Esophagus muscularis mucosa (tissue), 4 donors: Measurements from ENCODE around the gene CPAMD8.

Experiments
- EP300 ChIP-seq: sonication (generic); formaldehyde crosslinking; IDR thresholded peaks from one replicate; pipeline ENCODE4 v1.6.1; 2017; ENCODE audit warnings: antibody characterized with exemption
- POLR2A ChIP-seq: fragments of 450-650 bp; IDR thresholded peaks from one replicate; pipeline ENCODE4 v1.6.1; 2017; ENCODE audit warnings: antibody characterized with exemption, moderate library complexity, mild to moderate bottlenecking, low read depth
- POLR2AphosphoS5 ChIP-seq, 2 donors: sonication (generic); formaldehyde crosslinking; IDR thresholded peaks; one replicate each; pipeline ENCODE4 v1.6.1; 2017; ENCODE audit warnings: antibody characterized with exemption in 2 of 2
- TF ChIP-seq, protein P1 (sequence below), 3 experiments: fragments of 200-600 bp in 2 of 3; fragments of 450-650 bp in 1 of 3; sonication (generic) in 2 of 3; IDR thresholded peaks; one replicate each; pipeline ENCODE4 v1.5.1; 2017 to 2019; ENCODE audit warnings: antibody characterized with exemption in 3 of 3, mild to moderate bottlenecking in 2 of 3, moderate library complexity in 1 of 3

DNA sequence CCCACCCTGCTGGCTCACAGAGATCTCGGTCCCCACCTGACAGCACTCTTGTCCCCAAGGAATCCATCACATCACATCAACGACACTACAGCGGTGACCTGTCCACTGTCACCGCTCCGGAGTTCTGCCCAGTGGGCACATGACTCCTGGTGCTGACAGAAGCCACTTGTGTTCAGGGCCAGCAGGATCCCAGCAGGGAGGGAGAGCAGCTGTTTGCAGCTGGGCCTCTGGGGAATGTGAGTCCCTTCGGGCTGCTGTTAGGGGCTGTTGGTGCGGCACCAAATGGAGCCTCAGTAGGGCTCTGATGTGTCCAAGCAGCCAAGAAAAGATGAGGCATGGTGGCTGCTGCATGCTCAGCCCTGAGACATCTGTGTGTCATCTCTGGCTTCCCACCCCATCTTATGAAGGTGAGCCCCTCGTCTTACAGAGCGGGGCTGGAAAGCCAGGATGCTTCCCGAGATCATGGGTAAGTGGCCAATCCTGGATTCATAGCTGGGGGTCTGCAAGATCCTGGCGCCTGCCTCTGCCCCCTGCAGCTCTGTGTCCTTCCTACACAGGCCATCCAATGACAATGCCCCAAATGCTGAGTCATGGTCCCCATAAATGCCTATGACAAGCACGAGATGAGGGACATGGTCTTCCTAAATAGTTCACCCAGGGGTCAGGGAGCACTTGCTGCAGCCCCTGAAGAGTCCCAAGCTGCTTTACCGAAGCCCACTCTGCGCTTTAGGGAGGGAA is 81.8 kb downstream of the CPAMD8 start:
- TF ChIP-seq EP300 (no peak), POLR2A (no peak), POLR2AphosphoS5 (IDR thresholded peaks at IDR 0.05) (no peak)
- TF ChIP-seq, protein P1, sequence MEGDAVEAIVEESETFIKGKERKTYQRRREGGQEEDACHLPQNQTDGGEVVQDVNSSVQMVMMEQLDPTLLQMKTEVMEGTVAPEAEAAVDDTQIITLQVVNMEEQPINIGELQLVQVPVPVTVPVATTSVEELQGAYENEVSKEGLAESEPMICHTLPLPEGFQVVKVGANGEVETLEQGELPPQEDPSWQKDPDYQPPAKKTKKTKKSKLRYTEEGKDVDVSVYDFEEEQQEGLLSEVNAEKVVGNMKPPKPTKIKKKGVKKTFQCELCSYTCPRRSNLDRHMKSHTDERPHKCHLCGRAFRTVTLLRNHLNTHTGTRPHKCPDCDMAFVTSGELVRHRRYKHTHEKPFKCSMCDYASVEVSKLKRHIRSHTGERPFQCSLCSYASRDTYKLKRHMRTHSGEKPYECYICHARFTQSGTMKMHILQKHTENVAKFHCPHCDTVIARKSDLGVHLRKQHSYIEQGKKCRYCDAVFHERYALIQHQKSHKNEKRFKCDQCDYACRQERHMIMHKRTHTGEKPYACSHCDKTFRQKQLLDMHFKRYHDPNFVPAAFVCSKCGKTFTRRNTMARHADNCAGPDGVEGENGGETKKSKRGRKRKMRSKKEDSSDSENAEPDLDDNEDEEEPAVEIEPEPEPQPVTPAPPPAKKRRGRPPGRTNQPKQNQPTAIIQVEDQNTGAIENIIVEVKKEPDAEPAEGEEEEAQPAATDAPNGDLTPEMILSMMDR (IDR thresholded peaks at IDR 0.05): no peak
